ENCODE measurements around the gene PLEKHM2. TPM values are rescaled to one million over a fixed set of nuclear protein-coding genes. Genes with fewer than 3 reads are reported as not detected.
"Not testable (repeated sequence)": the region's sequence is repeated elsewhere in the genome, so short reads cannot be mapped to it uniquely, and the experiment has no call there.

PLEKHM2 gene
- total RNA-seq, 5 donors from 2014 or later (not counting 1 experiment from before 2014, with no cell fraction given): 52.5 to 65.2 (median 59.6) TPM

DNA sequence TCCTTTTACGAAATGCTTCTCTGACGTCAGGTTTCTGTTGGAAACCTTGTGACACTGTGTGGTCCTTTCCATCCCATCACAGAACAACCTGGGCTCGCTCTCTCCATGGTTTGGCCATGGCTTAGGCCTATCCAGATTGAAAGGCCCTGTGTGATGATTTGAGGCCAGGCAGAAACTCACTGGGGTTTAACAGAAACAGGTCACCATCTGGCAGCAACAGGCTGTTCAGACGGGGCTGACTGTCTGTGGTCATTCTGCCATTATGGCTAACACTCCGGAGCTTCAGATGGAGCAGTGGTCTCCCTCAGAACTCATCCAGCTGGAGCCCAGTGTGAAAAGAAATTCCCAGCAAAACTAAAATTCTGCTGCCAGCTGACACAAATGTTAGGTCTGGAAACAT, 9.3 kb downstream of the PLEKHM2 start:
- Mint-ChIP-seq H3K9me3 (no peaks in the 10 kb centered on the region), H3K4me1 (peaks cover 39 to 56% (median 45%) of the 10 kb centered on the region in 3 donors)
- CTCF ChIA-PET: no interaction called here

DNA sequence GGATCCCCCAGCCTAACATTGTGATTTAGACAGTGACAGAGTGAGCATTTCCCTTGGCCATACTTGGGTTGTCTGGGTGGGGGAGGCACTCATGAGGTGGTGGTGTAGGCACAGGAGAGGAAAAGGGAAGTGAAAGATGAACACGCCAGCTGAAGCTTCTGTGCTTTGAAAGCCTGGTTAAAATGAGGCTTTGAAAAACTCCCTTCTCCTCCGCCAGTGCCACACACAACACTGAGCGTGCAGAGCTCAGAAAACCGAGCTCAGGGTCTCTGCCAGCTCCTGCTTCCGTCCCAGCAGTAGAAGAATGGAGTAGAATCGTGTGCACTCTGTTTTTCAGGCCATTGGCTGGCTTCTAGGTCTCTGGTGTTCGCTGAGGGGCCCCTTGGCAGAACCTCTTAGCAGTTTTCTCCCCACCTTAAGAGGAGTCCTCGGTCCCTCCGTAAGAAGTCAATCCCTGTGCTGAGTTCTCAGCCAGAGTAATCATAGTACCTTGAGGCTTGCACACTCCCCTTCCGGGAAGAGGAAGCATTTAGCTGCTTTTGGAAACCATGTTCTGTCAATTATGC, 12.9 kb downstream of the PLEKHM2 start:
- Histone ChIP-seq H3K27ac (ENCODE audit: low read length) (peak overlapping the region; percentile 66), H3K36me3 (ENCODE audit: control insufficient read depth in 2 of 2, extremely low read depth in 1 of 2, insufficient read depth in 1 of 2, low read length in 1 of 2) (no peaks in the 10 kb centered on the region), H3K9me3 (no peaks in the 10 kb centered on the region), H3K27me3 (replicated peaks in 1 of 2; ENCODE audit: control insufficient read depth in 2 of 2, extremely low read depth in 1 of 2, insufficient read depth in 2 of 2, low read length in 1 of 2) (no peaks in the 10 kb centered on the region), H3K4me3 (ENCODE audit: control insufficient read depth in 1 of 2, extremely low read depth in 1 of 2, low read length in 1 of 2) (peak overlapping the region; percentile 32 to 83), H3K4me1 (ENCODE audit: control insufficient read depth in 1 of 2, extremely low read depth in 1 of 2, insufficient read depth in 2 of 2, low read length in 2 of 2) (peaks cover 13 to 30% of the 10 kb centered on the region in 2 experiments)
- peaks cover 41 to 51% (median 41%) of the 10 kb centered on the region in 3 donors for H3K4me1 Mint-ChIP-seq
- DNase-seq (peak in 32 of 35 experiments; percentile 12 to 71 (median 40)), ATAC-seq (replicated peaks in 1 of 4) (peak; percentile 82 to 91 (median 86))
- ChIA-PET CTCF (interaction anchor here in 1 of 2 donors (0.6 to 1.1 kb wide), 2 partner anchors 8 to 12 kb away, joined by 3 to 5 read pairs; no protein-coding TSS in a partner anchor), POLR2A (interaction anchor here (0.6 to 1.0 kb wide), 2 partner anchors 9 to 80 kb away, joined by 3 to 4 read pairs; no protein-coding TSS in a partner anchor)
- 16% methylated on average over 6 of the region's 10 CpGs for WGBS (ENCODE audit: insufficient coverage)
- peak overlapping the region; percentile 71 to 79 (median 78) for H3K4me3 Mint-ChIP-seq
- peak overlapping the region; percentile 97 to 99 for H3K27ac Mint-ChIP-seq
- H3K9me3 Mint-ChIP-seq: no peaks in the 10 kb centered on the region
- peaks cover 3% of the 10 kb centered on the region for H3K36me3 Mint-ChIP-seq
- no peaks in the 10 kb centered on the region for H3K27me3 Mint-ChIP-seq

More for the DNA sequence above, 9.3 kb downstream of the PLEKHM2 start:
- H3K4me3 Mint-ChIP-seq: no peak overlapping the region
- Histone ChIP-seq H3K36me3 (ENCODE audit: control insufficient read depth in 2 of 2, extremely low read depth in 1 of 2, insufficient read depth in 1 of 2, low read length in 1 of 2) (no peaks in the 10 kb centered on the region), H3K4me3 (ENCODE audit: control insufficient read depth in 1 of 2, extremely low read depth in 1 of 2, low read length in 1 of 2) (no peak overlapping the region), H3K9me3 (no peaks in the 10 kb centered on the region), H3K4me1 (ENCODE audit: control insufficient read depth in 1 of 2, extremely low read depth in 1 of 2, insufficient read depth in 2 of 2, low read length in 2 of 2) (peaks cover 13 to 31% of the 10 kb centered on the region in 2 experiments), H3K27ac (ENCODE audit: low read length) (no peak overlapping the region), H3K27me3 (replicated peaks in 1 of 2; ENCODE audit: control insufficient read depth in 2 of 2, extremely low read depth in 1 of 2, insufficient read depth in 2 of 2, low read length in 1 of 2) (no peaks in the 10 kb centered on the region)
- H3K27ac Mint-ChIP-seq: peak overlapping the region in 1 of 2 donors; percentile 83
- DNase-seq: no peak
- POLR2A ChIA-PET: no interaction called here
- 94% methylated on average over 5 of the region's 5 CpGs for WGBS (ENCODE audit: insufficient coverage)
- H3K27me3 Mint-ChIP-seq: no peaks in the 10 kb centered on the region
- peaks cover 4% of the 10 kb centered on the region for H3K36me3 Mint-ChIP-seq
- ATAC-seq (replicated peaks in 1 of 4): no peak

DNA sequence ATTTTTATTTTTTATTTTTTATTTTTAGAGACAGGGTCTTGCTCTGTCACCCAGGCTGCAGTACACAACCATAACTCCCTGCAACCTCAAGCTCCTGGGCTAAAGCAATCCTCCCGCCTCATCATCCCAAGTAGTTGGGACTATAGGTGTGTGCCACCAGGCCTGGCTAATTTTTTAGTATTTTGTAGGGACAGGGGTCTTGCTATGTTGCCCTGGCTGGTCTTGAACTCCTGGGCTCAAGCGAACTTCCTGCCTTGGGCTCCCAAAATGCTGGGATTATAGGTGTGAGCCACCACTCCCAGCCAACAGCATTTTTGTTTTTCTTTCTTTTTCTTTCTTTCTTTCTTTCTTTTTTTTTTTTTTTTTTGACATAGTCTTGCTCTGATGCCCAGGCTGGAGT, 14.1 kb downstream of the PLEKHM2 start:
- no peaks in the 10 kb centered on the region for H3K36me3 Mint-ChIP-seq
- H3K27ac Mint-ChIP-seq: peak overlapping the region; percentile 77 to 79
- no peaks in the 10 kb centered on the region for H3K27me3 Mint-ChIP-seq
- no peak for ATAC-seq (replicated peaks in 1 of 4)
- H3K9me3 Mint-ChIP-seq: no peaks in the 10 kb centered on the region
- H3K27me3 ChIP-seq (replicated peaks in 1 of 2; ENCODE audit: control insufficient read depth in 2 of 2, extremely low read depth in 1 of 2, insufficient read depth in 2 of 2, low read length in 1 of 2): no peaks in the 10 kb centered on the region
- ChIA-PET POLR2A (interaction anchor here in 1 of 2 donors (0.5 kb wide), 1 partner anchor 25 kb away, joined by 3 read pairs; no protein-coding TSS in a partner anchor), CTCF (interaction anchor here (0.6 to 0.8 kb wide), 2 partner anchors 30 to 136 kb away, joined by 4 read pairs; no protein-coding TSS in a partner anchor)
- WGBS (ENCODE audit: insufficient coverage): no CpG with 5 or more reads among the region's 2 CpGs
- no peak for DNase-seq
- H3K4me3 Mint-ChIP-seq: peak overlapping the region in 1 of 3 donors; percentile 79
- H3K27ac ChIP-seq (ENCODE audit: low read length): peak overlapping the region; percentile 66
- H3K4me1 Mint-ChIP-seq: peaks cover 41 to 48% (median 44%) of the 10 kb centered on the region in 3 donors
- peaks cover 0 to 4% of the 10 kb centered on the region in 2 donors for H3K36me3 ChIP-seq (ENCODE audit: control insufficient read depth in 2 of 2, extremely low read depth in 1 of 2, insufficient read depth in 1 of 2, low read length in 1 of 2)
- no peaks in the 10 kb centered on the region for H3K9me3 ChIP-seq
- H3K4me1 ChIP-seq (ENCODE audit: control insufficient read depth in 1 of 2, extremely low read depth in 1 of 2, insufficient read depth in 2 of 2, low read length in 2 of 2): peaks cover 13 to 30% of the 10 kb centered on the region in 2 experiments
- no peak overlapping the region for H3K4me3 ChIP-seq (ENCODE audit: control insufficient read depth in 1 of 2, extremely low read depth in 1 of 2, low read length in 1 of 2)

DNA sequence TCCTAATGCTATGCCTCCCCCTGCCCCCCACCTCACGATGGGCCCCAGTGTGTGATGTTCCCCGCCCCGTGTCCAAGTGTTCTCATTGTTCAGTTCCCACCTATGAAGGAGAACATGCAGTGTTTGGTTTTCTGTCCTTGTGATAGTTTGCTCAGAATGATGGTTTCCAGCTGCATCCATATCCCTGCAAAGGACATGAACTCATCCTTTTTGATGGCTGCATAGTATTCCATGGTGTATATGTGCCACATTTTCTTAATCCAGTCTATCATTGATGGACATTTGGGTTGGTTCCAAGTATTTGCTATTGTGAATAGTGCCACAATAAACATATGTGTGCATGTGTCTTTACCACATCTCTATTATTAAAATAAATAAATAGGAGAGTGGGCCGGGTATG, 15.2 kb downstream of the PLEKHM2 start:
- H3K4me3 Mint-ChIP-seq; H3K36me3 Mint-ChIP-seq; H3K36me3 ChIP-seq (ENCODE audit: control insufficient read depth in 2 of 2, extremely low read depth in 1 of 2, insufficient read depth in 1 of 2, low read length in 1 of 2); H3K27me3 ChIP-seq (replicated peaks in 1 of 2; ENCODE audit: control insufficient read depth in 2 of 2, extremely low read depth in 1 of 2, insufficient read depth in 2 of 2, low read length in 1 of 2); H3K4me3 ChIP-seq (ENCODE audit: control insufficient read depth in 1 of 2, extremely low read depth in 1 of 2, low read length in 1 of 2); H3K9me3 ChIP-seq; DNase-seq; ATAC-seq (replicated peaks in 1 of 4); H3K27me3 Mint-ChIP-seq; H3K27ac ChIP-seq (ENCODE audit: low read length); CTCF ChIA-PET; H3K9me3 Mint-ChIP-seq: not testable (repeated sequence)
- no CpG with 5 or more reads among the region's 4 CpGs for WGBS (ENCODE audit: insufficient coverage)
- Mint-ChIP-seq H3K27ac (peak overlapping the region; percentile 39), H3K4me1 (peaks cover 43 to 53% (median 50%) of the 10 kb centered on the region in 3 donors)
- peaks cover 13 to 26% of the 10 kb centered on the region in 2 experiments for H3K4me1 ChIP-seq (ENCODE audit: control insufficient read depth in 1 of 2, extremely low read depth in 1 of 2, insufficient read depth in 2 of 2, low read length in 2 of 2)
- POLR2A ChIA-PET: interaction anchor here in 1 of 2 donors (0.7 kb wide), 1 partner anchor 162 kb away, joined by 3 read pairs; no protein-coding TSS in a partner anchor

DNA sequence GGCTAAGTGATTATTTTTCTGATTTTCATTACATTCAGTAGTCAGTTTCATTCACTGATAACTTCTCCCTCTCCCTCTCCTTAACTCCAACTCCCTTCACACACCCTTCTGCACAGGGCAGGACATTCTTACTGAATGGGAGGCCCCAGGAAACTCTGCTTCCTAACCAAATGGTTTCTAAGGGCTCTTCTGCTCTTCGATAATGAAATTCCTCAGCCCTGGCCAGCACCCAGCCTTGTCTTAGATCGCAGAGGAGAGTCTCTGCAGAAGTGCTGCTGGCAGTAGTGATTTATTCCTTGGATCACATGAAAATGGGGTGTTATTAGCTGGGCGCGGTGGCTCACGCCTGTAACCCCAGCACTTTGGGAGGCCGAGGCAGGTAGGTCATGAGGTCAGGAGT, 16.4 kb downstream of the PLEKHM2 start:
- no peak for ATAC-seq (replicated peaks in 1 of 4)
- peaks cover 13 to 27% of the 10 kb centered on the region in 2 experiments for H3K4me1 ChIP-seq (ENCODE audit: control insufficient read depth in 1 of 2, extremely low read depth in 1 of 2, insufficient read depth in 2 of 2, low read length in 2 of 2)
- H3K4me3 ChIP-seq (ENCODE audit: control insufficient read depth in 1 of 2, extremely low read depth in 1 of 2, low read length in 1 of 2): no peak overlapping the region
- Mint-ChIP-seq H3K4me3 (no peak overlapping the region), H3K36me3 (peaks cover 9% of the 10 kb centered on the region), H3K27me3 (no peaks in the 10 kb centered on the region), H3K4me1 (peaks cover 39 to 55% (median 43%) of the 10 kb centered on the region in 3 donors), H3K27ac (peak overlapping the region in 1 of 2 donors; percentile 6), H3K9me3 (no peaks in the 10 kb centered on the region)
- H3K27me3 ChIP-seq (replicated peaks in 1 of 2; ENCODE audit: control insufficient read depth in 2 of 2, extremely low read depth in 1 of 2, insufficient read depth in 2 of 2, low read length in 1 of 2): no peaks in the 10 kb centered on the region
- ChIA-PET CTCF (no interaction called here), POLR2A (no interaction called here)
- peaks cover 3 to 9% of the 10 kb centered on the region in 2 donors for H3K36me3 ChIP-seq (ENCODE audit: control insufficient read depth in 2 of 2, extremely low read depth in 1 of 2, insufficient read depth in 1 of 2, low read length in 1 of 2)
- H3K27ac ChIP-seq (ENCODE audit: low read length): no peak overlapping the region
- no peak for DNase-seq
- 100% methylated on average over 3 of the region's 6 CpGs for WGBS (ENCODE audit: insufficient coverage)
- no peaks in the 10 kb centered on the region for H3K9me3 ChIP-seq

DNA sequence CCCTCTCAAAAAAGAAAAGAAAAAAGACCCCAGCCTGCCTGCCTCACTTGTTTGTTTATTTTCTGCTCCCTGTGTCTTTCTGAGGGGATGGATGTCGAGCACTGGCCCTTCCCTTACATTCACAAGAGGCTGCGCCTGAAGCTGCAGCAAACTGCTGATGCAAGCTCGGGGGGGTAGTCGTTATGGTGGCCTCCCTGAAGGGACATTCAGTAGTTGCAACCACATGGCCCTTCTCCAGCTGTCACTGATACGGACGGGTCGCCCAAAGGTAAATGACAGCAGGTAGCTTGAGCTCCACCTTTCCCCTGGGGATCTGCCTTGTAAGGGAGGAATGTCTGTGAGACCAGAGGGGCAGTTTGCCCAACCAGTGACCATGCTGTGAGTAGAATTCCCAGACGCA, 17.7 kb downstream of the PLEKHM2 start:
- Histone ChIP-seq H3K4me3 (ENCODE audit: control insufficient read depth in 1 of 2, extremely low read depth in 1 of 2, low read length in 1 of 2) (no peak overlapping the region), H3K36me3 (ENCODE audit: control insufficient read depth in 2 of 2, extremely low read depth in 1 of 2, insufficient read depth in 1 of 2, low read length in 1 of 2) (peaks cover 5 to 9% of the 10 kb centered on the region in 2 donors), H3K27ac (ENCODE audit: low read length) (no peak overlapping the region), H3K4me1 (ENCODE audit: control insufficient read depth in 1 of 2, extremely low read depth in 1 of 2, insufficient read depth in 2 of 2, low read length in 2 of 2) (peaks cover 9 to 20% of the 10 kb centered on the region in 2 experiments), H3K9me3 (no peaks in the 10 kb centered on the region), H3K27me3 (replicated peaks in 1 of 2; ENCODE audit: control insufficient read depth in 2 of 2, extremely low read depth in 1 of 2, insufficient read depth in 2 of 2, low read length in 1 of 2) (no peaks in the 10 kb centered on the region)
- peaks cover 11% of the 10 kb centered on the region for H3K36me3 Mint-ChIP-seq
- no peak overlapping the region for H3K27ac Mint-ChIP-seq
- H3K4me3 Mint-ChIP-seq: no peak overlapping the region
- WGBS (ENCODE audit: insufficient coverage): 91% methylated on average over 4 of the region's 8 CpGs
- ChIA-PET POLR2A (interaction anchor here (0.7 kb wide), 2 partner anchors 11 to 114 kb away, joined by 3 read pairs; no protein-coding TSS in a partner anchor), CTCF (no interaction called here)
- ATAC-seq (replicated peaks in 1 of 4) (no peak), DNase-seq (no peak)
- H3K9me3 Mint-ChIP-seq: no peaks in the 10 kb centered on the region
- no peaks in the 10 kb centered on the region for H3K27me3 Mint-ChIP-seq
- H3K4me1 Mint-ChIP-seq: peaks cover 35 to 55% (median 41%) of the 10 kb centered on the region in 3 donors

All from T-cell (primary cell).